PC-3 (cell line): Measurements from ENCODE around the gene MSMO1. TPM values are rescaled to one million over a fixed set of nuclear protein-coding genes. Genes with fewer than 3 reads are reported as not detected.

Experiments
- ATAC-seq: fragments of 200-7000 bp; cut with Tn5 transposase; 2 replicates; pipeline ENCODE4 v1.9.1; 2020; ENCODE audit warnings: mild to moderate bottlenecking, moderate library complexity
- BruUV-seq: library from RNA; stranded (reverse); fragments of 400-500 nt; replicated peaks from 2 replicates; lab custom pipeline; 2021; lab: Mats Ljungman, UMichigan
- CTCF ChIA-PET: fragments of 300-600 bp; sonication (Branson Sonifier 250); formaldehyde crosslinking; loops from one replicate; lab custom pipeline; 2022; ENCODE audit warnings: antibody characterized with exemption; lab: Charles Lee
- POLR2A ChIA-PET: fragments of 300-600 bp; sonication (Branson Sonifier 250); formaldehyde crosslinking; loops from one replicate; lab custom pipeline; 2022; ENCODE audit warnings: antibody characterized with exemption; ENCODE audit not compliant: unreplicated experiment; lab: Charles Lee
- DNase-seq: peaks from one replicate; pipeline ENCODE4 v3.0.0-alpha.2; 2015
- H2AFZ ChIP-seq: fragments of 300-600 bp; sonication (generic); 2 replicates; pipeline ENCODE4 v1.6.0; 2016; ENCODE audit warnings: antibody characterized with exemption, low read length
- H3F3A ChIP-seq: fragments of 300-600 bp; sonication (generic); one replicate; pipeline ENCODE4 v1.6.0; 2017; ENCODE audit warnings: antibody characterized with exemption, low read length, control low read depth, mild to moderate bottlenecking; ENCODE audit not compliant: unreplicated experiment
- H3K27ac ChIP-seq: fragments of 300-600 bp; sonication (generic); 2 replicates; pipeline ENCODE4 v1.5.1; 2016; ENCODE audit warnings: mild to moderate bottlenecking, low read length
- H3K27me3 ChIP-seq: fragments of 300-600 bp; sonication (generic); 2 replicates; pipeline ENCODE4 v1.6.1; 2016; ENCODE audit warnings: low read length, mixed read lengths
- H3K36me3 ChIP-seq: fragments of 300-600 bp; sonication (generic); 2 replicates; pipeline ENCODE4 v1.6.1; 2016; ENCODE audit warnings: low read depth, mixed run types, low read length, mixed read lengths
- H3K4me1 ChIP-seq: fragments of 300-600 bp; sonication (generic); 2 replicates; pipeline ENCODE4 v1.5.1; 2016; ENCODE audit warnings: low read length; ENCODE audit not compliant: insufficient read depth
- H3K4me2 ChIP-seq: fragments of 300-600 bp; sonication (generic); 2 replicates; pipeline ENCODE4 v1.6.0; 2016; ENCODE audit warnings: low read length
- H3K4me3 ChIP-seq: fragments of 300-600 bp; sonication (generic); 2 replicates; pipeline ENCODE4 v1.5.1; 2016; ENCODE audit warnings: mild to moderate bottlenecking, low read length, mixed read lengths
- H3K79me2 ChIP-seq: fragments of 300-600 bp; sonication (generic); 2 replicates; pipeline ENCODE4 v1.6.1; 2017; ENCODE audit warnings: low read length, mixed read lengths
- H3K9ac ChIP-seq: fragments of 300-600 bp; sonication (generic); 2 replicates; pipeline ENCODE4 v1.6.0; 2016; ENCODE audit warnings: mild to moderate bottlenecking, low read length
- H3K9me2 ChIP-seq: fragments of 300-600 bp; sonication (generic); replicated peaks from 2 replicates; pipeline ENCODE4 v1.6.1; 2016; ENCODE audit warnings: mixed run types, low read length, mixed read lengths
- H3K9me3 ChIP-seq: fragments of 300-600 bp; sonication (generic); 2 replicates; pipeline ENCODE4 v1.6.1; 2016; ENCODE audit warnings: low read length, mixed read lengths
- H4K20me1 ChIP-seq: fragments of 300-600 bp; sonication (generic); 2 replicates; pipeline ENCODE4 v1.6.1; 2016; ENCODE audit warnings: low read length, mixed read lengths
- CTCF ChIP-seq: fragments of 300-600 bp; sonication (generic); conservative IDR thresholded peaks from 2 replicates; pipeline ENCODE4 v1.5.1; 2017; ENCODE audit warnings: antibody characterized with exemption, low read depth, mild to moderate bottlenecking, low read length
- EZH2 ChIP-seq: fragments of 300-600 bp; sonication (generic); IDR thresholded peaks from one replicate; pipeline ENCODE4 v1.6.1; 2017; ENCODE audit warnings: antibody characterized with exemption, mild to moderate bottlenecking, low read length; ENCODE audit not compliant: unreplicated experiment
- EZH2phosphoT487 ChIP-seq: fragments of 300-600 bp; sonication (generic); IDR thresholded peaks from 2 replicates; pipeline ENCODE4 v1.6.1; 2018; ENCODE audit warnings: mild to moderate bottlenecking, antibody characterized with exemption, low read length, borderline replicate concordance
- intact Hi-C: fragments of 100-400 bp; cut with micrococcal nuclease; formaldehyde crosslinking; loops from 2 replicates; pipeline ENCODE4 v1.9.0; 2023
- total RNA-seq: library from RNA; depleted of rRNA; stranded (reverse); fragments of >200 nt; gene quantifications from 2 replicates; pipeline ENCODE4 v1.2.3, GENCODE V29; 2014

Gene MSMO1
- total RNA-seq, 1 experiment from 2014 or later: 37.6 TPM

GRCh38 chr4:165370530-165370929 is 43.1 kb downstream of the MSMO1 start:
- no peak for TF ChIP-seq EZH2
- no peak for TF ChIP-seq CTCF
- TF ChIP-seq EZH2phosphoT487: no peak
- no peaks in the 10 kb centered on the region for H3K4me1 ChIP-seq
- CTCF ChIA-PET: no interaction called here
- no peaks in the 10 kb centered on the region for H3K27me3 ChIP-seq
- no peaks in the 10 kb centered on the region for H3F3A ChIP-seq
- no peak overlapping the region for H3K4me2 ChIP-seq
- H3K9me3 ChIP-seq: no peaks in the 10 kb centered on the region
- DNase-seq (no peak), ATAC-seq (no peak)
- H3K9me2 ChIP-seq: no peaks in the 10 kb centered on the region
- POLR2A ChIA-PET: no interaction called here
- BruUV-seq: no TSS peak
- H3K4me3 ChIP-seq: no peak overlapping the region
- H4K20me1 ChIP-seq: no peaks in the 10 kb centered on the region
- no peak overlapping the region for H2AFZ ChIP-seq
- H3K79me2 ChIP-seq: no peaks in the 10 kb centered on the region
- intact Hi-C loops: no loop called here
- H3K36me3 ChIP-seq: no peaks in the 10 kb centered on the region
- H3K27ac ChIP-seq: no peak overlapping the region
- H3K9ac ChIP-seq: no peak overlapping the region

- peaks cover 6% of the 10 kb centered on the region; the same call in 1 of the 2 replicates for H3K4me1 ChIP-seq
- H2AFZ ChIP-seq: no peak overlapping the region
- no peak overlapping the region for H3K4me3 ChIP-seq
- no peaks in the 10 kb centered on the region for H3K36me3 ChIP-seq
- H3K27me3 ChIP-seq: no peaks in the 10 kb centered on the region
- ChIA-PET CTCF (no interaction called here), POLR2A (no interaction called here)
- H3K9me2 ChIP-seq: no peaks in the 10 kb centered on the region
- no peak for ATAC-seq
- no peak for TF ChIP-seq CTCF
- TF ChIP-seq EZH2: no peak
- TF ChIP-seq EZH2phosphoT487: no peak
- no peak for DNase-seq
- no peak overlapping the region for H3K27ac ChIP-seq
- H3K4me2 ChIP-seq: no peak overlapping the region
- no peak overlapping the region for H3K9ac ChIP-seq
- BruUV-seq: no TSS peak
- intact Hi-C loops: loop anchor here (5.0 kb wide), 1 partner anchor 57 kb away; no protein-coding TSS in a partner anchor
- H3F3A ChIP-seq: no peaks in the 10 kb centered on the region
- H3K9me3 ChIP-seq: no peaks in the 10 kb centered on the region
- no peaks in the 10 kb centered on the region for H3K79me2 ChIP-seq
- H4K20me1 ChIP-seq: no peaks in the 10 kb centered on the region
These were observed 48.0 kb downstream of the MSMO1 start for GRCh38 chr4:165375465-165375864.

GRCh38 chr4:165378398-165378744 is 50.9 kb downstream of the MSMO1 start:
- no peaks in the 10 kb centered on the region for H3K27me3 ChIP-seq
- no TSS peak for BruUV-seq
- CTCF ChIA-PET: no interaction called here
- TF ChIP-seq CTCF: no peak
- TF ChIP-seq EZH2: no peak
- no peak for TF ChIP-seq EZH2phosphoT487
- peak overlapping the region; percentile 90 for H3K4me2 ChIP-seq
- ATAC-seq (no peak), DNase-seq (no peak)
- H3K9me3 ChIP-seq: no peaks in the 10 kb centered on the region
- intact Hi-C loops: loop anchor here (5.0 kb wide), 1 partner anchor 54 kb away; no protein-coding TSS in a partner anchor
- no peak overlapping the region for H3K27ac ChIP-seq
- no peaks in the 10 kb centered on the region for H3K9me2 ChIP-seq
- H4K20me1 ChIP-seq: no peaks in the 10 kb centered on the region
- no peaks in the 10 kb centered on the region for H3F3A ChIP-seq
- peak overlapping the region; percentile 41; the same call in 1 of the 2 replicates for H3K9ac ChIP-seq
- H3K4me3 ChIP-seq: peak overlapping the region; percentile 72
- H3K79me2 ChIP-seq: no peaks in the 10 kb centered on the region
- H3K36me3 ChIP-seq: no peaks in the 10 kb centered on the region
- POLR2A ChIA-PET: interaction anchor here (0.6 kb wide), 2 partner anchors 67 to 74 kb away, joined by 3 to 5 read pairs; no protein-coding TSS in a partner anchor
- H3K4me1 ChIP-seq: peaks cover 6% of the 10 kb centered on the region; the same call in 1 of the 2 replicates
- peak overlapping the region; percentile 96 for H2AFZ ChIP-seq
